ENCODE data around the gene LDHAL6B. TPM values are rescaled to one million over a fixed set of nuclear protein-coding genes. Genes with fewer than 3 reads are reported as not detected.

Gene LDHAL6B
- total RNA-seq, 2 donors from 2014 or later: not detected

DNA sequence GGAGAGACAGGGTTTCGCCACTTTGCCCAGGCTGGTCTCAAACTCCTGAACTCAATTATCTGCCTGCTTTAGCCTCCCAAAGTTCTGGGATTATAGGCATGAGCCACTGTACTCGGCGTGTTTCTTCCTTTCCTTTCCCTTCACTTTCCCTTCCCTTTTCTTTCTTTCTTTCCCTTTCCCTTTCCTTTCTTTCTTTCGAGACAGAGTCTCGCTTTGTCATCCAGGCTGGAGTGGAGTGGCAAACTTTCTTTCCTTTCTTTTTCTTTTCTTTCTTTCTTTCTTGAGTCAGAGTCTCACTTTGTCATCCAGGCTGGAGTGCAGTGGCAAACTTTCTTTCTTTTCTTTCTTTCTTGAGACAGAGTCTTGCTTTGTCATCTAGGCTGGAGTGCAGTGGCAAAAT is 17.4 kb upstream of the LDHAL6B start:
- no peak overlapping the region for H3K4me3 ChIP-seq (ENCODE audit: low read length)
- Mint-ChIP-seq H3K27me3 (ENCODE audit: insufficient read depth) (no peaks in the 10 kb centered on the region), H3K9me3 (peaks cover 2% of the 10 kb centered on the region), H3K4me3 (no peak overlapping the region), H3K4me1 (no peaks in the 10 kb centered on the region), H3K27ac (no peak overlapping the region), H3K36me3 (ENCODE audit: low read depth) (peaks cover 62% of the 10 kb centered on the region)
- 94 to 95% methylated on average over 5 of the region's 5 CpGs for WGBS, 2 experiments (ENCODE audit: insufficient coverage in 1 of 2, insufficient read length in 1 of 2)
- TF ChIP-seq, protein P1, sequence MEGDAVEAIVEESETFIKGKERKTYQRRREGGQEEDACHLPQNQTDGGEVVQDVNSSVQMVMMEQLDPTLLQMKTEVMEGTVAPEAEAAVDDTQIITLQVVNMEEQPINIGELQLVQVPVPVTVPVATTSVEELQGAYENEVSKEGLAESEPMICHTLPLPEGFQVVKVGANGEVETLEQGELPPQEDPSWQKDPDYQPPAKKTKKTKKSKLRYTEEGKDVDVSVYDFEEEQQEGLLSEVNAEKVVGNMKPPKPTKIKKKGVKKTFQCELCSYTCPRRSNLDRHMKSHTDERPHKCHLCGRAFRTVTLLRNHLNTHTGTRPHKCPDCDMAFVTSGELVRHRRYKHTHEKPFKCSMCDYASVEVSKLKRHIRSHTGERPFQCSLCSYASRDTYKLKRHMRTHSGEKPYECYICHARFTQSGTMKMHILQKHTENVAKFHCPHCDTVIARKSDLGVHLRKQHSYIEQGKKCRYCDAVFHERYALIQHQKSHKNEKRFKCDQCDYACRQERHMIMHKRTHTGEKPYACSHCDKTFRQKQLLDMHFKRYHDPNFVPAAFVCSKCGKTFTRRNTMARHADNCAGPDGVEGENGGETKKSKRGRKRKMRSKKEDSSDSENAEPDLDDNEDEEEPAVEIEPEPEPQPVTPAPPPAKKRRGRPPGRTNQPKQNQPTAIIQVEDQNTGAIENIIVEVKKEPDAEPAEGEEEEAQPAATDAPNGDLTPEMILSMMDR (conservative IDR thresholded peaks at IDR 0.05): no peak
- no peaks in the 10 kb centered on the region for H3K27me3 ChIP-seq (ENCODE audit: control insufficient read depth, insufficient read depth, low read length, poor library complexity, severe bottlenecking)
- no peak for DNase-seq
- no peak overlapping the region for H3K27ac ChIP-seq (ENCODE audit: low read depth, low read length)
- peaks cover 8% of the 10 kb centered on the region for H3K9me3 ChIP-seq (ENCODE audit: control insufficient read depth, low read length)
- peaks cover 29% of the 10 kb centered on the region for H3K36me3 ChIP-seq (ENCODE audit: control insufficient read depth, insufficient read depth, low read length)
- no peak overlapping the region for H3K9ac ChIP-seq (ENCODE audit: extremely low read depth, low read length, poor library complexity, severe bottlenecking)
- no peaks in the 10 kb centered on the region for H3K4me1 ChIP-seq (ENCODE audit: control insufficient read depth, insufficient read depth, low read length)

DNA sequence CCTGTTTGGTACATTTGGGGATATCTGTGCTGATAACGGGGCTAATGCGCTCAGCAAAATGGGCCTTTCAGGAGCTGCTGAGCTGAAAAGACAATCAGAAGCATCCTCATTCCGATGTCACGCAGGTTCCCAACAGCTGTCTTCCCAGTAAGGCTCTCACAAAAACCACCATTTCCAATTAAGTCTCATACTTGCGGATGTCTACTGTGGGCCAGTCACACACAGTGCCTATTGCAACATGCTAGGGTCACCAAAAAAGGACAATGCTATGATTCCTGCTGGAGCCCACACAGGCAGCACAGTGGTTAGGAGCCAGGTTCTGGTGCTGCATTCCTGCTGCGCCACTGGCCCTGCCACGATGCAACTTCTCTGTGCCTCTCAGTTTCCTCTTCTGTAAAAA is 16.4 kb upstream of the LDHAL6B start:
- 92 to 93% methylated on average over 5 to 7 of the region's 7 CpGs for WGBS, 2 experiments (ENCODE audit: insufficient coverage in 1 of 2, insufficient read length in 1 of 2)
- H3K27ac ChIP-seq (ENCODE audit: low read depth, low read length): no peak overlapping the region
- Mint-ChIP-seq H3K4me1 (no peaks in the 10 kb centered on the region), H3K27me3 (ENCODE audit: insufficient read depth) (no peaks in the 10 kb centered on the region), H3K4me3 (no peak overlapping the region), H3K27ac (no peak overlapping the region), H3K36me3 (ENCODE audit: low read depth) (peaks cover 53% of the 10 kb centered on the region), H3K9me3 (no peaks in the 10 kb centered on the region)
- H3K36me3 ChIP-seq (ENCODE audit: control insufficient read depth, insufficient read depth, low read length): peaks cover 37% of the 10 kb centered on the region
- no peak overlapping the region for H3K4me3 ChIP-seq (ENCODE audit: low read length)
- H3K9me3 ChIP-seq (ENCODE audit: control insufficient read depth, low read length): peaks cover 8% of the 10 kb centered on the region
- TF ChIP-seq, protein P1 (conservative IDR thresholded peaks at IDR 0.05): no peak
- no peaks in the 10 kb centered on the region for H3K4me1 ChIP-seq (ENCODE audit: control insufficient read depth, insufficient read depth, low read length)
- H3K27me3 ChIP-seq (ENCODE audit: control insufficient read depth, insufficient read depth, low read length, poor library complexity, severe bottlenecking): no peaks in the 10 kb centered on the region
- no peak overlapping the region for H3K9ac ChIP-seq (ENCODE audit: extremely low read depth, low read length, poor library complexity, severe bottlenecking)
- no peak for DNase-seq

DNA sequence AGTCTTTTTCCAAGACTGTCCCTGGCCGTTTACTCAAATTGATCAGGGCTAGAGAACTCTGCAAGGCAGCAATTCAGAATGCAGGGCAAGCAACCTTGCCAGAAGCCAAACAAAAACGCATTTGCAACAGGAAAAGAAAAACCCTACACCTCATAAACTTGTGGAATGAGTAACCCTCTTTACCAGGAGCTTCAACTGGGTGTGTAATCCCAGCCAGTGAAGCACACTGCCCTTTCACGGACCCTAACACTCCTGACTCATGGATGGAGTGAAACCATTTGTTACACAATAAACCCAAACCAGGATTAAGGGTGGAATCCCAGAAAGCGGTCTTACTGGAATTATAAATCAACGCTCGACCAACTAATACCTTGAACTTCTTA is 14.8 kb upstream of the LDHAL6B start:
- no peak overlapping the region for H3K27ac Mint-ChIP-seq
- Histone ChIP-seq H3K9ac (ENCODE audit: extremely low read depth, low read length, poor library complexity, severe bottlenecking) (no peak overlapping the region), H3K27me3 (ENCODE audit: control insufficient read depth, insufficient read depth, low read length, poor library complexity, severe bottlenecking) (no peaks in the 10 kb centered on the region), H3K36me3 (ENCODE audit: control insufficient read depth, insufficient read depth, low read length) (peaks cover 37% of the 10 kb centered on the region), H3K4me1 (ENCODE audit: control insufficient read depth, insufficient read depth, low read length) (no peaks in the 10 kb centered on the region), H3K9me3 (ENCODE audit: control insufficient read depth, low read length) (peaks cover 8% of the 10 kb centered on the region), H3K27ac (ENCODE audit: low read depth, low read length) (no peak overlapping the region), H3K4me3 (ENCODE audit: low read length) (no peak overlapping the region)
- H3K9me3 Mint-ChIP-seq: no peaks in the 10 kb centered on the region
- no peaks in the 10 kb centered on the region for H3K4me1 Mint-ChIP-seq
- peaks cover 50% of the 10 kb centered on the region for H3K36me3 Mint-ChIP-seq (ENCODE audit: low read depth)
- no peak for DNase-seq
- no peaks in the 10 kb centered on the region for H3K27me3 Mint-ChIP-seq (ENCODE audit: insufficient read depth)
- no peak overlapping the region for H3K4me3 Mint-ChIP-seq
- WGBS, 2 experiments (ENCODE audit: insufficient coverage in 1 of 2, insufficient read length in 1 of 2): 83 to 95% methylated on average over 3 to 6 of the region's 6 CpGs
- TF ChIP-seq, protein P1 (conservative IDR thresholded peaks at IDR 0.05): no peak
